ENCODE results near the gene MLXIP. TPM values are rescaled to one million over a fixed set of nuclear protein-coding genes. Genes with fewer than 3 reads are reported as not detected.

The MLXIP gene
- total and polyA plus RNA-seq, 2 of the 13 experiments (the other 11 are each of a cell fraction or from before 2014, with no cell fraction given): 5.3 to 6.7 TPM

- Histone ChIP-seq H3K27me3 (ENCODE audit: control insufficient read depth in 1 of 2, insufficient read depth in 2 of 2, low read length in 2 of 2) (no peaks in the 10 kb centered on the region), H3K4me3 (replicated peaks in 1 of 3; ENCODE audit: insufficient read depth in 1 of 3, low read depth in 2 of 3, low read length in 3 of 3) (no peak overlapping the region), H4K20me1 (ENCODE audit: insufficient read depth, low read length) (no peaks in the 10 kb centered on the region), H3K36me3 (replicated peaks in 1 of 2; ENCODE audit: control insufficient read depth in 1 of 2, insufficient read depth in 2 of 2, low read length in 2 of 2) (peaks cover 5 to 9% of the 10 kb centered on the region in 2 experiments; a peak in 4 of 5 replicates), H3K4me2 (ENCODE audit: low read depth, low read length) (no peak overlapping the region), H3K4me1 (ENCODE audit: insufficient read depth, low read length) (peaks cover 23% of the 10 kb centered on the region), H3K79me2 (ENCODE audit: insufficient read depth, low read length) (no peaks in the 10 kb centered on the region), H2AFZ (ENCODE audit: low read length) (no peak overlapping the region), H3K27ac (ENCODE audit: extremely low read length, insufficient read depth, low read length) (no peak overlapping the region), H3K9me3 (ENCODE audit: low read length) (no peaks in the 10 kb centered on the region), H3K9ac (ENCODE audit: insufficient read depth, low read depth, low read length) (no peak overlapping the region)
- ATAC-seq (no peak), DNase-seq (ENCODE audit: low spot score) (no peak), FAIRE-seq (no peak)
- no TSS peak for BruUV-seq (replicated peaks)
- intact Hi-C loops (cut with micrococcal nuclease; ENCODE audit: unreplicated experiment): no loop called here
- 97% methylated on average over 11 of the region's 11 CpGs for WGBS (ENCODE audit: low lambda C conversion rate)
- no peak for TF ChIP-seq THAP9 (CRISPR knock-in tag; IDR thresholded peaks at IDR 0.05; ENCODE audit: borderline replicate concordance)
- TF ChIP-seq ZNF777 (CRISPR knock-in tag; IDR thresholded peaks at IDR 0.05): no peak
- TF ChIP-seq MEF2D (CRISPR knock-in tag; IDR thresholded peaks at IDR 0.05): no peak
- TF ChIP-seq TEAD3 (CRISPR knock-in tag; optimal IDR thresholded peaks at IDR 0.05; ENCODE audit: borderline replicate concordance): no peak
- no peak for TF ChIP-seq ZNF17 (CRISPR knock-in tag; IDR thresholded peaks at IDR 0.05)
- TF ChIP-seq GATAD2A (CRISPR knock-in tag; IDR thresholded peaks at IDR 0.05): no peak
- no peak for TF ChIP-seq SALL2 (CRISPR knock-in tag; IDR thresholded peaks at IDR 0.05)
- no peak for TF ChIP-seq PITX1 (CRISPR knock-in tag; IDR thresholded peaks at IDR 0.05)
- no peak for TF ChIP-seq ZNF552 (CRISPR knock-in tag; IDR thresholded peaks at IDR 0.05; ENCODE audit: borderline replicate concordance)
- no peak for TF ChIP-seq ZNF362 (CRISPR knock-in tag; IDR thresholded peaks at IDR 0.05; ENCODE audit: borderline replicate concordance)
- TF ChIP-seq MED8 (CRISPR knock-in tag; IDR thresholded peaks at IDR 0.05; ENCODE audit: insufficient replicate concordance): no peak
- no peak for TF ChIP-seq ARID2 (CRISPR knock-in tag; IDR thresholded peaks at IDR 0.05; ENCODE audit: borderline replicate concordance)
- no peak for TF ChIP-seq JUNB (CRISPR knock-in tag; IDR thresholded peaks at IDR 0.05; ENCODE audit: borderline replicate concordance)
- TF ChIP-seq POLR2A (IDR thresholded peaks at IDR 0.05; ENCODE audit: insufficient read depth in 1 of 2, low read depth in 2 of 2, low read length in 2 of 2): no peak
- TF ChIP-seq ZBTB38 (CRISPR knock-in tag; IDR thresholded peaks at IDR 0.05): no peak
- in situ Hi-C loops (cut with HindIII; ENCODE audit: extremely low pct_ligation_motif_present, low pct_unique_long_range_greater_than_20kb): no loop called here
- POLR2A ChIA-PET: no interaction called here
- CTCF ChIA-PET (ENCODE audit: low intra/inter-chr PET ratio, low total read pairs): no interaction called here
Measured at GRCh38 chr12:122042910-122043309, 35.6 kb upstream of the MLXIP start.
